Fibroblast of lung (primary cell): ENCODE measurements around the gene NUMA1. TPM values are rescaled to one million over a fixed set of nuclear protein-coding genes. Genes with fewer than 3 reads are reported as not detected.

Experiments
- DNase-seq, 2 donors: peaks; one replicate each; pipeline versions ENCODE4 v3.0.0 to v3.0.0-alpha.2; 2010; ENCODE audit warnings: low read depth in 2 of 2
- H2AFZ ChIP-seq: 2 replicates; pipeline ENCODE4 v1.5.1; 2012; ENCODE audit warnings: low read length, control low read depth, inconsistent platforms
- H3K27ac ChIP-seq: 2 replicates; pipeline ENCODE4 v1.5.1; 2011; ENCODE audit warnings: low read length, control low read depth; ENCODE audit not compliant: insufficient read depth
- H3K27me3 ChIP-seq: 2 replicates; pipeline ENCODE4 v1.5.1; 2011; ENCODE audit warnings: mild to moderate bottlenecking, low read length; ENCODE audit not compliant: control insufficient read depth, insufficient read depth
- H3K36me3 ChIP-seq: 2 replicates; pipeline ENCODE4 v1.5.1; 2011; ENCODE audit warnings: low read length; ENCODE audit not compliant: control insufficient read depth, insufficient read depth
- H3K4me1 ChIP-seq: 2 replicates; pipeline ENCODE4 v1.5.1; 2011; ENCODE audit warnings: low read length; ENCODE audit not compliant: control insufficient read depth, insufficient read depth; ENCODE audit errors: extremely low read depth
- H3K4me2 ChIP-seq: 2 replicates; pipeline ENCODE4 v1.5.1; 2011; ENCODE audit warnings: low read length, control low read depth; ENCODE audit not compliant: insufficient read depth; ENCODE audit errors: extremely low read depth
- H3K4me3 ChIP-seq, 4 experiments: fragments of 200-600 bp in 1 of 4; sonication (generic) in 1 of 4; replicated peaks in 1 of 4; 2 replicates each; pipeline ENCODE4 v1.5.1; 2011 to 2016; ENCODE audit warnings: low read length in 4 of 4, low read depth in 3 of 4, mild to moderate bottlenecking in 3 of 4, control low read depth in 2 of 4, inconsistent platforms in 1 of 4, mixed read lengths in 1 of 4; ENCODE audit not compliant: insufficient read depth in 1 of 4; ENCODE audit errors: control extremely low read depth in 1 of 4
- H3K79me2 ChIP-seq: 2 replicates; pipeline ENCODE4 v1.5.1; 2012; ENCODE audit warnings: mild to moderate bottlenecking, low read length, inconsistent platforms; ENCODE audit not compliant: control insufficient read depth, insufficient read depth
- H3K9ac ChIP-seq: 2 replicates; pipeline ENCODE4 v1.5.1; 2011; ENCODE audit warnings: mild to moderate bottlenecking, low read length, control low read depth; ENCODE audit not compliant: insufficient read depth
- H3K9me3 ChIP-seq: 2 replicates; pipeline ENCODE4 v1.5.1; 2012; ENCODE audit warnings: low read depth, low read length; ENCODE audit not compliant: control insufficient read depth, insufficient read depth
- H4K20me1 ChIP-seq: 2 replicates; pipeline ENCODE4 v1.5.1; 2011; ENCODE audit warnings: low read length; ENCODE audit not compliant: control insufficient read depth, insufficient read depth; ENCODE audit errors: extremely low read depth
- EZH2 ChIP-seq: IDR thresholded peaks from 2 replicates; pipeline ENCODE4 v1.5.1; 2012; ENCODE audit warnings: low read length, control low read depth, mild to moderate bottlenecking; ENCODE audit errors: missing control alignments
- polyA plus RNA-seq, 2 donors: library from polyadenylated mRNA; depleted of rRNA in 1 of 2; stranded (reverse) in 1 of 2; unstranded in 1 of 2; fragments of >200 nt; gene quantifications; 2 replicates each; pipeline ENCODE4 v1.2.1, GENCODE V29; 2011 to 2012; ENCODE audit warnings: missing spikeins in 1 of 2
- total RNA-seq: library from RNA; depleted of rRNA; stranded (reverse); fragments of >200 nt; gene quantifications from 2 replicates; pipeline ENCODE4 v1.2.1, GENCODE V29; 2014
- TF ChIP-seq, protein P1 (sequence below), 2 donors: IDR thresholded peaks in 1 of 2; conservative IDR thresholded peaks in 1 of 2; 1 replicate in 1 of 2; 2 replicates in 1 of 2; pipeline ENCODE4 v1.5.1; 2011 to 2012; ENCODE audit warnings: low read length in 2 of 2, control low read depth in 1 of 2, inconsistent platforms in 1 of 2, low read depth in 1 of 2, mild to moderate bottlenecking in 1 of 2

NUMA1 gene
- total and polyA plus RNA-seq, 2 donors (not counting 1 experiment from before 2014, with no cell fraction given) = 59.0 to 247 TPM

DNA sequence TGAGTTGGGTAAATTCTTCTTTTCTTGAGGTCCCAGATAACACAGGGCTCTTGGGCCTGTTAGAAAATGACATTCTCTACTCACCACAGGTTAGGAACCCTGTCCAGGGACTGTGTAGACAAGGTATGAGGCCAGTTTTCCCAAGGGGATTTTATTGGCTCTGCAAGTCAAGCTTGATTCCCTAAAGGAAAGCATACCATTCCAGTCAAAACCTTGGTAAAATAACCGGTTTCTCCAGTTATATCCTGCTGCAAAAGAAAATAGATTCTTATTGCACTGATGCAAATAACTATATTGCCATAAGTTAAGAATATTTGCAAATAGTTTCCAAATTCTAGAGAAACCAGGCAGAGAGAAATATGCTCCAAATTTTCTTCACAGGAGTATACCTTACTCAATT is 45.6 kb upstream of the NUMA1 start:
- no peak for TF ChIP-seq EZH2
- TF ChIP-seq, protein P1, sequence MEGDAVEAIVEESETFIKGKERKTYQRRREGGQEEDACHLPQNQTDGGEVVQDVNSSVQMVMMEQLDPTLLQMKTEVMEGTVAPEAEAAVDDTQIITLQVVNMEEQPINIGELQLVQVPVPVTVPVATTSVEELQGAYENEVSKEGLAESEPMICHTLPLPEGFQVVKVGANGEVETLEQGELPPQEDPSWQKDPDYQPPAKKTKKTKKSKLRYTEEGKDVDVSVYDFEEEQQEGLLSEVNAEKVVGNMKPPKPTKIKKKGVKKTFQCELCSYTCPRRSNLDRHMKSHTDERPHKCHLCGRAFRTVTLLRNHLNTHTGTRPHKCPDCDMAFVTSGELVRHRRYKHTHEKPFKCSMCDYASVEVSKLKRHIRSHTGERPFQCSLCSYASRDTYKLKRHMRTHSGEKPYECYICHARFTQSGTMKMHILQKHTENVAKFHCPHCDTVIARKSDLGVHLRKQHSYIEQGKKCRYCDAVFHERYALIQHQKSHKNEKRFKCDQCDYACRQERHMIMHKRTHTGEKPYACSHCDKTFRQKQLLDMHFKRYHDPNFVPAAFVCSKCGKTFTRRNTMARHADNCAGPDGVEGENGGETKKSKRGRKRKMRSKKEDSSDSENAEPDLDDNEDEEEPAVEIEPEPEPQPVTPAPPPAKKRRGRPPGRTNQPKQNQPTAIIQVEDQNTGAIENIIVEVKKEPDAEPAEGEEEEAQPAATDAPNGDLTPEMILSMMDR (conservative IDR thresholded peaks at IDR 0.05 in 1 of 2, IDR thresholded peaks at IDR 0.05 in 1 of 2; ENCODE audit: low read depth in 1 of 2, low read length in 2 of 2) = no peak
- H3K4me3 ChIP-seq = no peak overlapping the region
- H3K9ac ChIP-seq = no peak overlapping the region
- no peak for DNase-seq
- no peaks in the 10 kb centered on the region for H3K79me2 ChIP-seq
- H2AFZ ChIP-seq = no peak overlapping the region
- H3K4me2 ChIP-seq = no peak overlapping the region
- no peaks in the 10 kb centered on the region for H3K36me3 ChIP-seq
- no peaks in the 10 kb centered on the region for H3K9me3 ChIP-seq
- no peaks in the 10 kb centered on the region for H4K20me1 ChIP-seq
- H3K4me1 ChIP-seq = no peaks in the 10 kb centered on the region
- no peak overlapping the region for H3K27ac ChIP-seq
- no peaks in the 10 kb centered on the region for H3K27me3 ChIP-seq

DNA sequence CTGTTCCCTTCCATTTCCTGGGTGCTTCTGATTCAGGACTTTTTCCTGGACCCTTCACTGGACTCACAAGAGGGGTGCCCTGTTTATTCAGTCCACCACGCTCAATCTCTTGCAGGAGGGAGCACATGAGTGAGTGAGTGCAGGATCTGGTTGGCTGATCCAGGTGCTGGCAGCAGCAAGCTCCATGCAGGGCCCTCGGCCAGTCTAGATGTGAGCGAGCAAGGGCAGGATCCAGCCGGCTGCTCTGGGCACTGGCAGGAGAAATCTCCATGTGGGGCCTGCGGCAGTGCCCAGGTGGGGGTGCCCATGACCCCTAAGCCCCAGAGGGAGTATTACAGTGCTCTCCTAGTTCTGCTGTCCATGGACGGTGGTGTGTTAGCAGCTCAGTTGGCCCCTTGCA is 43.7 kb upstream of the NUMA1 start:
- Histone ChIP-seq H3K4me3 (no peak overlapping the region), H3K4me1 (no peaks in the 10 kb centered on the region), H3K79me2 (no peaks in the 10 kb centered on the region), H2AFZ (no peak overlapping the region), H3K36me3 (no peaks in the 10 kb centered on the region), H3K27ac (no peak overlapping the region), H3K9me3 (no peaks in the 10 kb centered on the region), H3K4me2 (no peak overlapping the region), H3K27me3 (no peaks in the 10 kb centered on the region), H3K9ac (no peak overlapping the region), H4K20me1 (no peaks in the 10 kb centered on the region)
- TF ChIP-seq, protein P1 (conservative IDR thresholded peaks at IDR 0.05 in 1 of 2, IDR thresholded peaks at IDR 0.05 in 1 of 2; ENCODE audit: low read depth in 1 of 2, low read length in 2 of 2) = no peak
- no peak for TF ChIP-seq EZH2
- no peak for DNase-seq

DNA sequence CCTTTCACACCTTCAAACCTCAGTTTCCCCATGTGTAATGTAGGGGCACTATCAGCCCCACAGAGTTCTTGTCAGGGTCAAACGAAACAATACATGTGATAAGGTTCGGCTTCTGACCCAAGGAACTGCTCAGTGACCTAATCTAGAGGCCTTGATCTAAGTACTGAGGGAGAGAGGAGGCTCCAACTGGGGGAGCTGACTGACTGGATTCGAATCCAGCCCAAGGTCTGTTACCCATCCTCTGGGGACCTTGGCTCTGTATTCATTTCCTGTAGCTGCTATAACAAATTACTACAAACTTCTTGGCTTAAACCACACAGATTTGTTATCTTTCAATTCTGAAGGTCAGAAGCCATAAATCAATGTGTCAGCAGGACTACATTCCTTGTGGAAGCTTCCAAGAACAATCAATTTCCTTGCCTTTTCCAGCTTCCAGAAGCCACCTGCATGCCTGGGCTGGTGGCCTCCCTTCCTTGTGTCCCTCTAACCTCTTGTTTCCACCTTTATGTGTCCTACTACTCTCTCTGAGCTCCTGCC is 42.8 kb upstream of the NUMA1 start:
- H3K4me1 ChIP-seq = no peaks in the 10 kb centered on the region
- TF ChIP-seq, protein P1 (conservative IDR thresholded peaks at IDR 0.05 in 1 of 2, IDR thresholded peaks at IDR 0.05 in 1 of 2; ENCODE audit: low read depth in 1 of 2, low read length in 2 of 2) = no peak
- TF ChIP-seq EZH2 = no peak
- H4K20me1 ChIP-seq = no peaks in the 10 kb centered on the region
- H3K36me3 ChIP-seq = no peaks in the 10 kb centered on the region
- no peak overlapping the region for H3K4me2 ChIP-seq
- peak in 1 of 2 donors; percentile 28 for DNase-seq
- H3K27ac ChIP-seq = no peak overlapping the region
- no peaks in the 10 kb centered on the region for H3K9me3 ChIP-seq
- H3K9ac ChIP-seq = no peak overlapping the region
- no peak overlapping the region for H2AFZ ChIP-seq
- no peaks in the 10 kb centered on the region for H3K27me3 ChIP-seq
- H3K4me3 ChIP-seq = no peak overlapping the region
- H3K79me2 ChIP-seq = no peaks in the 10 kb centered on the region
